Choroid plexus epithelial cell (primary cell): Measurements from ENCODE around the gene ATRIP.

Experiments used
- DNase-seq: peaks from one replicate; pipeline ENCODE4 v3.0.0-alpha.2; 2010; ENCODE audit warnings: low read depth
- H3K4me3 ChIP-seq: 2 replicates; pipeline ENCODE4 v1.5.1; 2011; ENCODE audit warnings: low read depth, mild to moderate bottlenecking, control low read depth, low read length, moderate library complexity
- CTCF ChIP-seq: conservative IDR thresholded peaks from 2 replicates; pipeline ENCODE4 v1.5.1; 2011; ENCODE audit warnings: low read depth, mild to moderate bottlenecking, control low read depth, inconsistent platforms, low read length, moderate library complexity

Gene ATRIP

GRCh38 chr3:48426401-48426909 is 20.1 kb upstream of the ATRIP start:
- TF ChIP-seq CTCF, result no peak
- DNase-seq, result no peak
- no peak overlapping the region for H3K4me3 ChIP-seq

- DNase-seq, result no peak
- TF ChIP-seq CTCF, result no peak
- no peak overlapping the region for H3K4me3 ChIP-seq
Observed at GRCh38 chr3:48426944-48427629, 19.4 kb upstream of the ATRIP start.

- H3K4me3 ChIP-seq, result no peak overlapping the region
- DNase-seq, result no peak
- TF ChIP-seq CTCF, result no peak
Observed at GRCh38 chr3:48427630-48427962, 18.9 kb upstream of the ATRIP start.

GRCh38 chr3:48428088-48428571 is 18.4 kb upstream of the ATRIP start:
- TF ChIP-seq CTCF, result no peak
- DNase-seq, result no peak
- peak overlapping the region; percentile 69 for H3K4me3 ChIP-seq

- H3K4me3 ChIP-seq, result peak overlapping the region; percentile 69
- DNase-seq, result peak; percentile 29
- no peak for TF ChIP-seq CTCF
Observed at GRCh38 chr3:48428572-48429316, 17.8 kb upstream of the ATRIP start.

GRCh38 chr3:48429317-48429959 is 17.1 kb upstream of the ATRIP start:
- DNase-seq, result peak; percentile 17
- TF ChIP-seq CTCF, result no peak
- peak overlapping the region; percentile 69 for H3K4me3 ChIP-seq
